ENCODE results near the gene HDAC9.
"Not testable (repeated sequence)": the region's sequence is repeated elsewhere in the genome, so short reads cannot be mapped to it uniquely, and the experiment has no call there.

HDAC9 gene

DNA sequence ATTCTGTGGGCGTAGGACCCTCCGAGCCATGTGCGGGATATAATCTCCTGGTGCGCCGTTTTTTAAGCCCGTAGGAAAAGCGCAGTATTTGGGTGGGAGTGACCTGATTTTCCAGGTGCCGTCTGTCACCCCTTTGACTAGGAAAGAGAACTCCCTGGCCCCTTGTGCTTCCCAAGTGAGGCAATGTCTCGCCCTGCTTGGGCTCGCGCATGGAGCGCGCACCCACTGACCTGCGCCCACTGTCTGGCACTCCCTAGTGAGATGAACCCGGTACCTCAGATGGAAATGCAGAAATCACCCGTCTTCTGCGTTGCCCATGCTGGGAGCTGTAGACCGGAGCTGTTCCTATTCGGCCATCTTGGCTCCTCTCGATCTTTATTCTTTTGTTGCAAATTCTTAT lies 495.2 kb downstream of the HDAC9 start:
- DNase-seq: not testable (repeated sequence)

DNA sequence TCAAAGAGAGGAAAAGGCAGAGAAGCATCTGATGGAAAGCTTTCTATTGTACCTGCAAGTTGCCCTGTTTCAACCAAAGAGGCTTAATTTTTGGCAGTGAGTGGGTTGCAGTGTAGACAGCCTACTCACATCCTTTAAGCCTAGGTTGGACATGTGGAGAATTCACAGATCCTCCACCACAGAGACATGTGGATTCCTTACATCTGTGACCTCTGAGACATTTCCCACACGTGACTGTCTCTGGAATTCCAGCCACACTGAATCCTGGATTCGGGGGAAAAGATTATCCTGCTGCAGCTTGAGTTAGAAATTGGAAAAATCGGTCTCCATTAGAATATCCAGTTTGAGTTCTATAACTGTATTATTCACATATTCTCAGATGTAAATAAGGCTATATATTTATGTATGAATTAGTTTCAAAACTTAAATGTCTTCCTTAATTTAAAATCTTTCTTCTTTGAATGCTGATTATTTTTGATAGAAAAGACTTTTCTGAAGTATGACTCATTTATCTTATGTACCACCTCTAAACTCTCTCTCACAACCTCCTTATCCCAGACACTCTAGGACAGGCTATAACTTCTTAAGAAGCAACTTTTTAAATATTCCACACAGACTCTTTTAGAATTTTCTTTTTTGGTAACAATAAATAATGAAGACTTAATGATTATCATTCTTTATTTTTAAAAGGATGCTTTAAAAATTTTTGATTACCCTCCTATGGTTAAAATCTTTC lies 498.6 kb downstream of the HDAC9 start:
- peak; percentile 81 for DNase-seq

DNA sequence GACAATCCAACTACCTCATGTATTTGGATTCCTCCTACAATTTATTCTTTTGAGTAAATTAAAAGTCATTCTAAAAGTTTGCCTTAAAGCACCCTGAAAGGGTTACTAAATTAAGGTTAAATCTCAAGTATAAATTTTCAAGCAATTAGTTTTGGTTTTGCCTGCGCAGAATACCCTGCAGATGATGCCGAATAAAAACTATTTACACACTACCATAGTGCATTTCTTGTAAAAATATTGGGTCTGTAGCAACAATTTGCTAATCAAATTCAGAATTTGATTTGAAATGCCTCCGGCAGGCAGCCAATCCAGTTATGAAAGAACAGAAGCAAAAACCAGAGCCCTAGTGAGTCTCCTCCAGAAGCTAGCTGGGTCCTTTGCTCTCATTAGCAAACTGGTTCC lies 499.7 kb downstream of the HDAC9 start:
- DNase-seq: no peak

DNA sequence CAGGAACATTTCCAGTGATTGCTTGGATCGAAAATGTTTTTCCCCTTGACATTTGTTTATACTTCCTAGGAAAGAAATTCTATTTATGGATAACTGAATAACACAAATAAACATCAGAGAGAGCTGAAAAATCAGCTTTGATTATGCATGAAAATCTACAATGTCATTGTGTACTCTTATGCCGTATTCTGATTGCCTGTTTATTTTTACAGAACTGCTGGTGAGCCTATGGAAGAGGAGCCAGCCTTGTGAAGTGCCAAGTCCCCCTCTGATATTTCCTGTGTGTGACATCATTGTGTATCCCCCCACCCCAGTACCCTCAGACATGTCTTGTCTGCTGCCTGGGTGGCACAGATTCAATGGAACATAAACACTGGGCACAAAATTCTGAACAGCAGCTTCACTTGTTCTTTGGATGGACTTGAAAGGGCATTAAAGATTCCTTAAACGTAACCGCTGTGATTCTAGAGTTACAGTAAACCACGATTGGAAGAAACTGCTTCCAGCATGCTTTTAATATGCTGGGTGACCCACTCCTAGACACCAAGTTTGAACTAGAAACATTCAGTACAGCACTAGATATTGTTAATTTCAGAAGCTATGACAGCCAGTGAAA lies 500.4 kb downstream of the HDAC9 start:
- peak; percentile 27 for DNase-seq

DNA sequence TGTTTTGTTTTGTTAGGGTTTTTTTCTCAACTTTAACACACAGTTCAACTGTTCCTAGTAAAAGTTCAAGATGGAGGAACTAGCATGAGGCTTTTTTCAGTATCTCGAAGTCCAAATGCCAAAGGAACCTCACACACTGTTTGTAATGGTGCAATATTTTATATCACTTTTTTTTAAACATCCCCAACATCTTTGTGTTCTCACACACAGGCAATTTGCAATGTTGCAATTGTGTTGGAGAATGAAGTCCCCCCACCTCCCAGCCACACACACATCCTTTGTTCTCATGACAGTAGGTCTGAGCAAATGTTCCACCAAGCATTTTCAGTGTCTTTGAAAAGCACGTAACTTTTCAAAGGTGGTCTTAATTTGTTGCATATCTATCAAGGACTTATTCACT lies 501.0 kb downstream of the HDAC9 start:
- peak; percentile 17 for DNase-seq

DNA sequence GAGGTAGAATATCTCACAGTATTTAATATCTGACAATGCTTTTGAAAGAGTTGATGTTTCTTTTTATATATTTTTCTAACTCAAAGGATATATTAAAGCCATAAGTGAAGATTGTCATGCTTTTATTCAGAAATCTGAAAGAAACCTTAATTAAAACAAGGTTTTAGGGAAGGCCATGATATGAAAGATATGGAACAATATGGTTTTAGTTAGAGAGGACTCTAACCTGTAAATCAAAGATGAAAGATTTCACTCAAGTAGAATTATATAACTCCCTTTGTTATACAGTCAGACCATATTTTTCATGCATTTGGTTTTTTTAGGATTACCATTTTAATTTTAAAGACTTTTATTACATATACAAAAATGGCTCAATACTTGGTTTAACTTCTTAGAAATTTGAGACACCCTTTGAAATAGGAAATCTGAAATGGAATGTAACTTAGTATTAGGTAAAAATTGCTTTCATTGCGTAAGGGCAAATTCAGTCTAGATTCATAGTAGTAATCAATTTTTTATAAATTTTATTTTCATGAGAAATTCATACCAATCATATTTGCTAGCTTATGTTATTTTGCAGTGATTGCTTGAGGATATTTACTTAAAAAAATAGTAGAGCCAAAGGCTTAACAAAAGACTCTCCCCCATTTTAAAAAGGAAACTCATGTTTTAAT lies 502.1 kb downstream of the HDAC9 start:
- DNase-seq: peak; percentile 25

DNA sequence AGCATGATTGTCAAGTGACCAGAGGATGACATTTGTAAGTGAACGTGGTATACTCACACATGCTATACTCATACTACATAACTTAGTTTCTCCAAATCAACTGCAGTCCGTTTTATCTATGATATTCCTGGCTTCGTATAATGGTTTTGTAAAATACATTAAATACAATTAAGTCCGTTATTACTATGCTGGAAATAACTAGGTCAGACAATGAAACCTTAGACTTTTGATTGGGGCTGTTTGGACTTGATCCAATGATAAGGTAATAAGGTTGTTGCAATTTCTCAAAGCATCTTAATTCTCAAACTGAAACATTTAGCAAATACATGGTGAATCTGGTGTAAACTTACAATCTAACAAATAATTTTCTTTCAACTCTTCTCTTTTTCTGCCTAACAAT lies 504.9 kb downstream of the HDAC9 start:
- DNase-seq: no peak

DNA sequence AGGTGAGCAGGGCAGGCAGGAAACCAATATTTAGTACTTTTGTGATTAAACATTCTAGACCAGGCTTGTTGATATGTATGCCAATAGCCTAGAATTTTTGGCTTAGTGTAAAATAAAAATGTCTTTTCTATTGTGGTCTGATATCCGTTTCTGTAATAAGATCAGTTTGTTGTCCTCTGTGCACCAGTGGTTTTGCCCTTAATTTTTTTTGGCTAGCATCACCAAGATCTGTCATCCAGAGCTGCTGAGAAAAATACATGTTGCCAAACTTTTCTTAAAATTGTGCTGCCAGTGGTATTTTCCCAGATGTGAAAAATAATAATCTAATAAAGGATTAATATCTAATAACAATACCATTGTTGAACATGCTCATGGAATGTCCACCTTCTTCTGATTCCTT lies 506.3 kb downstream of the HDAC9 start:
- DNase-seq: no peak

DNA sequence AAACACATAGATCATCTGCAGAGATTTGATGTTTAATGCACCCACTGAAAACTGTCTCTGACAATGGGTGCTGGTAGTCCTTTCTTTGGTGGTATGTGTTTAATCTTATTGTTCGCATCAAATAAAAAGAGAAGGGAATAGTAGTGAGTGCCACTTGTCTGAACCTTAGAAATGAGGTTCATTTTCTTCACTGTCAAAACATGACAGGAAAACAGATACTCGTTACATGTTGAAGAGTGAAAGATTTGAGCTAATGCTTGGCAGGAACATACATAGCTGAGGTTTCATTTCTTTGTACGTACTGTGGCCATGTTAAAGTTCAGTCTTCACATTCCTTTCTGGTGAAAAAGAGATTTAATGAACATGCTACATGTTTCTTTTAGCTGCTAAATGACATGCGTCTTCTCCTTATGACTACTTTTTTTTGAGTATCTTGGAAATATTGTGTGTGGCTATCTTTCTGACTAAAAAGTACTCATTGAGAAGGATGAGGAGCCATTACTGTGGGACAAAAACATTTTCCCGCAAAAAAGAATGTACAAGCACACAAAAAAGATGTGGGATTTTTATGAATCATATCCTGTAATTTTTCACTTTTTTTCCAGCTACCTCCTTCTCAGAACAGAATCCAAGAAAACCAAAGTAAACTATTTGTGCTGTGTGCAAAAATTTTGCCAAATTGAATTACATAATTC lies 513.8 kb downstream of the HDAC9 start:
- DNase-seq: peak; percentile 73

DNA sequence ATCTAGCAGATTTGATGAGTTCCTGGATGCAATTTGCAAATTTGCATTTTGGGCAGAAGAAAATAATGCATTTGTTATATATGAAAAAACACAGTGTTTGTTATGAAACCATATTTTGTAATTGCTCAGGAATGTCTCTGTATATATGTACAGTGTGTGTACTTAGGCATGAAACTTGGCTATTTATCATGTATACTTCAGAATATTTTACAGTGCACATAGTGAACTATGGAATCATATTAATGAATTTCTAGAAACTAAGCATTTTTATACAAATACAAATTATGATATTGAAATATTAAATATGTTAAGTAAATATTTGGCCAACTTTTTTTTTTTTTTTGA lies 514.4 kb downstream of the HDAC9 start:
- no peak for DNase-seq

DNA sequence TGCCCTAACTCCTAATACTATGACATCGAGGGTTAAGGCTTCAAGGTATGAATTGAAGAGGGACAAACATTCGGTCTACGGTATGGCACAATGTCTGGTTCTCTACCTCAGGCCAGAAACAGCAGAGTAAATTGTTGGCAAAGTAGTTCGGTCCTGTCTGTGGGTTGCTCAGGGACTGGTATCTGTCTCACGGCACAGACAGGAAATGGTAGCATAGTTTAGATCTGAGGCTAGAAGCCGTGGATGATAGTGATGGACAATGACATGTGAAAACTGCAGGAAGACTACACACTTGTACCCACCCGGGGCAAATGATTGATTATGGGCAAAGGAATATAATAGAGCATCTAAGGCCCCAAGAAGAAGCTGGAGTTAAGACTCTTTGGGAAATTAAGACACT lies 515.7 kb downstream of the HDAC9 start:
- no peak for DNase-seq

DNA sequence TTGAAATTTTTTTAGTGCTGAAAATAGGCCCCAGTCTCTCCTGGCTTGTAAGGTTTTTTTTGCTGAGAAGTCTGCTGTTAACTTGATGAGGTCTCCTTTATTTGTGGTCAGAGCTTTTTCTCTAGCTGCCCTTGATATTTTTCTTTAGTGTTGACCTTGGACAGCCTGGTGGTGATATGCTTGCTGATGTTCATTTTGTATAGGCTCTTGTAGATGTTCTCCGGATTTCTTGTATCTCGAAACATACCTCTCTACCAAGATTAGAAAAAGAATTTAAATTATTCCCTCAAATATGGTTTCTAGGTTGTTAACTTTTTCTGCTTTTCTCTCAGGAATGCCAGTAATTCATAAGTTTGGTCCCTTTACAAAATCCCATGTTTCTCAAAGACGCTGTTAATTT lies 519.5 kb downstream of the HDAC9 start:
- DNase-seq: no peak

DNA sequence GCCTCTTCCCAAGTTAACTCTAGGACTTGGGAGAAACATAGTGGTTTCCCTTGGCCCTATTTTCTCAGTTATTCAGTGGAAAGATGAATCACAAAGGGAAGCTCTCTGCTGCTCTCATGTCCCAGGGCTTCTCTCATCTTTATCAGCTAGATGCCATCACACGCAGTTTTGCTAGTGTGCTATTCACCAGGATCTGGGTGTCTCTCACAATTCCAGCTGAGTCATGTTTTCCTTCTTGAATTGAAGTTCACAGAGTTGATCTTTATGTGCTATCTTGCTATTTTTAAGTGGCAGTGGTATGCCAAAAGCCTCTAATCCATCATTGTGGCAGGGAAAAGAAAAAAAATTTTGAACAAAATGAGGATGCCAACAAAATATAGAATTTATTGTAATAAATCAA lies 520.6 kb downstream of the HDAC9 start:
- peak; percentile 62 for DNase-seq

DNA sequence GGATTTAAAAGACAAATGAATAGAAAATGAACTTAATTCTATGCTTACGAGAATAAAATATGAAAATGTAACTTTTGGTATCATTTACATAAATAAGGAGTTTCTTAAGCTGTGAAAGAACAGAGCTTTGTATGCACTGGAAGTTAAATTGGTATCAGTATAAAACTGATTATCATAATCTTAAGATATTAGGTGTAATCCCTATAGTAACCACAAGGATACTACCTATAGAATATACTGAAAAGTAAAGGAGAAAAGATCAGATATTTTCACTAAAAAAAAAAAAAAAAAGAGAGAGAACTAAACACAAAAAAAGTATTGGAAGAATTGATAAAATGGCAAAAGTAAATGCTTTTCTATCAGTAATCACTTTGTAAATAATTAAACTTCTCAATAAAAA lies 521.8 kb downstream of the HDAC9 start:
- DNase-seq: no peak

DNA sequence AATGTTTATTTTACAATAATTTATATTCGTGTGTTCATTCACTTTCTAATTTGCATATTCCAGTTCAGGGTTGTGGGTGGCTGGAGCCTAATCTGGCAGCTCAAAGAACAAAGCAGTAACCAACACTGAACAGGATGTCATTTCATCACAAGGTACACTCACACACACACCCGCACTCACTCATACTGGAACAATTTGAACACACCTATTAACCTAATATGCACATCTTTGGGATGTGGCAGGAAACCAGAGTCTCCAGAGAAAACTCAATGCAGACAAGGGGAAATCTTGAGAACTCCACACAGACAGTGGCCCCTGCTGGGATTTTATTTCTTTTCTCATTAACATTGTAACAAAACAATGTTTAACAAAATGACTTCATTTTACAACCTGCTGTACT lies 524.5 kb downstream of the HDAC9 start:
- DNase-seq: peak; percentile 47

DNA sequence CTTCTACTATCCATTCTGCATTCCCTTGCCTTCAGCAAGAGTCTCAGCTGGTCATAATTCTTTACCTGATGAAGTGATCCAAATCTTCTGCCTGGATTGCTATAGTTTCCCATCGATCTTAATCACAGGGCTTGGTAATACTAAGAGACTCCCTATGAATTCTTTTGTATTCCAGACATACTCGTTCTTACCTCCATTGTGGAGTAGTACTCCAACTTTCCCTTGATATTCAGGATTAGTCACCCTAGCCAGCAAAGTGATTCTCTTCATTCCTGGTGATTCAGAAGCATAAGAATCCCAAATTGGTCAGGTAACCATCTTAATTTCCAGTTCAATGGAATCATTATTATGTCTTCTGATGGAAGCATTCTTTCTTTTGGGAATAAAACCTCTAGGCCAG lies 525.2 kb downstream of the HDAC9 start:
- DNase-seq: peak; percentile 66

DNA sequence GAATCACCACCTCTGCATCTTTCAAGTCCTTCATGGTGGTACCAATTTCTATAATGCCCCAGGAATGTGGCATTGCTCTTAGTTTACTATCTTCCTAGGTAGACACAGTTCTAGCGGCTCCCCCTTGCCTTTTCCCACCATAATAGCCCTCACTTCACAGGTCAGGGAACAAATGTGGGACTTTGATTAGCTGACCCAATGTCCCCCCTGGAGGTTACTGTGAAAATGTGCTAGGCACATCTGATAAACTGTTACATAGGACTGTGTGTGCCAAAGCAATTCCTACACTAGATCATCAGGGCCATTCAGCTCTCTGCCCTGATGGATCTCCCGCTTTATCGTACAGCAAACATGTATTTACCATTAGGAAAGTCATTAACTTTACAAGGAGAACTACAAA lies 527.9 kb downstream of the HDAC9 start:
- DNase-seq: no peak

DNA sequence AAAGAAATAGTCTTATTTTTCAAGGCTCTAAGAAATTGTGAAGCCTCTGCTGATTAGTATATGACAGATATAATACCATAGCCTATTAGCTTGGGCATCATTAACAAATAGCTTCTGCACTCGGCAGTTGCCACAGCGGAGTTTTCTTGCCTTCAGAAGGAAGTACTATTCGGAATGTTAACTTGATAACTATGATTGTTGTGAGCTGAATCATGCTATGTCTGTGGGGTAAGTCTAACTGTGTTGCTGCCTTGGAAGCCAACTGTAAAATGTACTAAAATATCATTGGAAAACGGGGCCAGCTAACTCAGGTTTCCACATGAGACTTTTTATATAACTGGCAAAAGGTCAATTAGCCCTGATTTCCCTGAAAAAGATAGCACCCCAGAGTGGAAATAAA lies 528.7 kb downstream of the HDAC9 start:
- DNase-seq: peak; percentile 89

DNA sequence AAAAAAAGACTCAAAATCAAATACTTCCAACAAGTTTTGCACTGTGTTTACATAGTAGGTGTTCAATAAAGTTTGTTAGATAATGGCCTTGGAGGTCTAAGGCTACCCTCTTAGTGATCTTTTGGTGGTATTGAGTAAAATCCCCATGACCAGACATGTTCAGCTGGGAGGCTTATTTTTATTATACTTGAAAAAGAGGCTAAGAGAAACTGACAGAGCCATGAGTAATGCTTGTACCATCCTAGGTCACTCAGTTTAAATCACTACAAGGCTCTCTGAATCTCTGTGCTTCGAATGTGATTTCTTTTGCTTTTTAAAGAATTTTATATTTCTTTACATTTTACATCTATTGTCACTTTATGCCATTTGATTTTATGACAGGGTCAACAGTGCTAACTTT lies 531.3 kb downstream of the HDAC9 start:
- peak; percentile 43 for DNase-seq

DNA sequence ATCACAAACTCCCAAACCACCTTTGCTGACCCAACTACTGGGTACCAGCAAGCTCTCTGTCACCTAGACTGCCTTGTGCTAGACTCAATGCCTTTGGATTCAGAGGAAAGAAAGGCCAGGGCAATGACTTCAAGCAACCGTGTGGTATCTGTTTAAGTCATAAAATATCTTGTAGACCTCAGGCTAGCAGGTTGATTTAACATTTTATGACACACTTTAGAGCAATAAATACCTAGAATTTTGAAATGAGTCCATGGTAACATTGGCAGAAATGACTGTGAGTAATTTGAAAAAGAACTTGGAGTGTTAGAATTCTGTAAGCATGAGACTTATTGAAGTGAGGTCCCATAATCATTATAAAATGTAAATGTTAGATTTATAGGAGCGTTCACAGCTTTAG lies 534.7 kb downstream of the HDAC9 start:
- peak; percentile 74 for DNase-seq

DNA sequence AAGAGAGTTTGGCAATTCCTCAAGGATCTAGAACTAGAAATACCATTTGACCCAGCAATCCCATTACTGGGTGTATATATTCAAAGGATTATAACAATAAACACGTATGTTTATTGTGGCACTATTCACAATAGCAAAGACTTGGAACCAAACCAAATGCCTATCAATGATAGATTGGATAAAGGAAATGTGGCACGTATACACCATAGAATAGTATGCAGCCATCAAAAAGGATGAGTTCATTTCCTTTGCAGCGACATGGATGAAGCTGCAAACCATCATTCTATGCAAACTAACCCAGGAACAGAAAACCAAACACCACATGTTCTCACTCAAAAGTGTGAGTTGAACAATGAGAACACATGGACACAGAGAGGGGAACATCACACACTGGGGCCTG lies 537.4 kb downstream of the HDAC9 start:
- not testable (repeated sequence) for DNase-seq

DNA sequence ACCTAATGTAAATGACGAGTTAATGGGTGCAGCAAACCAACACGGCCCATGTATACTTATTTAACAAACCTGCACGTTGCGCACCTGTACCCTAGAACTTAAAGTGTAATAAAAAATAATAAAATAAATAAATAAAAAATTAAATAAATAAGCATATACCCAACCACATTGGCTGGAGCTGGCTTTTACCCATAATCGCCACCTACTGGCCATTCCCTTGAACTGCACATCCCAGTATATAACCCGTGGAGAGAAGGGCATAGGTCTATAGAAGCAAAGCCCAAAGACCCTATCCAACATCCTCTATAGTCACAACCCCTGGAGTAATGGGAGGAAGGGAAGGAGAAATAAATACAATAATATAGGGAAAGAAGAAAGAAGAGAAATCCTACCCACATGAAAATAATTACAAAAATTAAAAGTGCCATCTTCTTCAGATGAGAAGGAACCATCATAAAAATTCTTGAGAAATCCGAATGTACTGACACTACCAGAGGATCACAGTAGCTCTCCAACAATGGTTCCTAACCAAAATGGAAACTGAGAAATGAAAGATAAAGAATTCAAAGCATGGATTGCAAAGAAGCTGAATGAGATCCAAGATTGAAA lies 556.3 kb downstream of the HDAC9 start:
- peak; percentile 19 for DNase-seq

All from fibroblast of skin of right quadriceps (primary cell).